Measurements from ENCODE around the gene SLITRK1.

The SLITRK1 gene

DNA sequence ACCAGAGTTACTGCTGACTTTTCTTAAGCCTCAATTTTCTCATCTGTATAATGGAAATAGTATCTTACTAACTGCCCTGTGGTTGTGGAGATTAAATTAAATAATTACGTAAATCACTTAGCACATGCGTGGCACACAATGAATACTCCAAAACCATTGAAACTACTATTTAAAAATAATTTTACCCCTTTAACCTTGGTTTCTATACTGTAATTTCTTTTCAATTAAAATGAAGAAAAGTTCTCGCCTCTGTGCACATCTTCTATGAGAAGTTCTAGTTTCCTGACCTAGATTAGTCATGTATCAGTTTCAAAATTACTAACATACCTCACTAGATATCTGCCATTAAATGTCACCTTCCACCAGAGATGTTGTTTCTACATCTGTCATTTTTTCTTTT, 5.7 kb downstream of the SLITRK1 start:
- DNase-seq (ENCODE audit: low read depth in 4 of 4, low spot score in 1 of 4), result no peak

GRCh38 chr13:83867708-83868107, 14.6 kb downstream of the SLITRK1 start:
- no peak for DNase-seq (ENCODE audit: low read depth in 4 of 4, low spot score in 1 of 4)

GRCh38 chr13:83865161-83866137, 16.8 kb downstream of the SLITRK1 start:
- no peak for DNase-seq (ENCODE audit: low read depth in 4 of 4, low spot score in 1 of 4)

DNA sequence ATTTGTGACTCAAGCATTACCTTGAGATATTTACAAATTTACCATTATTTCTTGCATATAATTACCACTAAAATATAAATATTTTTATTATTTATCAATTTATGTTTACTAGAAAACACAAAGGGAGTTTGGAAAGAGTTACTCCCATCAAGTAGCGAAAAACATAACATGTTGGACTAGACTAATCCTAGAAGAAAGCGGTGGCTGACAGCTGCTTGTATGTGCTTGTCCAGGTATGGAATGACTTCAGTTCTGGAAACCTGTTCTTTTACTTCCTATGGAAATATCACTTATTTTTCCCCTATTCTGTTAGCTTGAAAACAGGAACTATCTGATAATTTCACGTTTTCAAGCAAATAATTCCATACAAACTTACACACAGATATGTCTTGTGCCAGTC, 28.5 kb downstream of the SLITRK1 start:
- no peak for DNase-seq (ENCODE audit: low read depth in 4 of 4, low spot score in 1 of 4)

DNA sequence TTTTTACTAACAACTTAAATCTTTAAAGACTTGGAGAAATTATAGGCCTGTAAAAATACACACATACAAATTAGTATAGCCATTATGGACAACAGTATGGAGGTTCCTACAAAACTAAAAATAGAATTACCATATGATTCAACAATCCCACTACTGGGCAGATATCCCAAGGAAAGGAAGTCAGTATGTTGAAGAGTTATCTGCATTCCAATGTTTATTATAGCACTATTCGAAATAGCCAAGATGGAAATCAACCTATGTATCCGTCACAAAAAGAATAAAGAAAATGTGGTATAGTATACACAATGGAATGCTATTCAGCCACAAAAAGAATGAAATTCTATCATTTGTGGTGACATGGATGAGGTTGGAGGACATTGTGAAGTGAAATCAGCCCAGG, 37.2 kb downstream of the SLITRK1 start:
- no peak for DNase-seq (ENCODE audit: low read depth in 4 of 4, low spot score in 1 of 4)

DNA sequence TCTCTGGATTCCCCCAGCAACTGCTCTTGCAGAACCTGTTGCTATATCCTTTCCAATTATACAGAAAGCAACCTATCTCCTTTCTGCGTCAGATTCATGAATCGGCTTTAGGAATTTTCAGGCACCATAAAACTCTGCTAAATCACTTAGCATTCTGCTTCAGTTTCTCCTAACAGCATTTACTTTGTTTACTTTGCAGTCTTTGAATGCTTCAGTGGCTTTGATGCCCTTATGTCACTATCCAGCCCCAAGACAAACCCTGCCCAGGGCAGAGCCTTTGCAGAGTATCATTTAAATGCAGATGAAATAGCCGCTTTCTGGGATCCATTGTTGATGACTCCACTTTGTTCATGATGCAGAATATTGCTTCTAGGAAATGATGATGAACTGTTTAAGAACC, 43.1 kb downstream of the SLITRK1 start:
- DNase-seq (ENCODE audit: low read depth in 4 of 4, low spot score in 1 of 4), result no peak

GRCh38 chr13:83831796-83832195, 50.5 kb downstream of the SLITRK1 start:
- DNase-seq (ENCODE audit: low read depth in 4 of 4, low spot score in 1 of 4), result no peak

DNA sequence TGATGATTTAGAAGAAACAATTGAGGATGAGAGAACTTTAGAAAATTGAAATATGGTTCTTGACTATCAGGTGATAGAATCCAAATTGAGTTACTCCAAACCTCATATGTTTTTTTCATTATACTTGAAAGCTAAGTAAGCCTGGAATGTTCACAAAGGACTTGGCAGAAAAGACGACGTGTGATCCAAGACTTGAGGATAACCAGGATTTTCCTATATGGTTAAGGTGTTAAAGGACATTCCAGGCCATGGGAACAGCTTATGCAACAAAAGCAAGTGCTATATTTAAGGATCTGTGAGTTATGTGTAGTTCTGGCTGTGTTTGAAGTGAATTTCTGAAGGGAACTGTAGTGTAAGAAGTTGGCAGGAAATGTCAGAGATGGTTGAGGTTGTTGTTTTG, 52.5 kb downstream of the SLITRK1 start:
- no peak for DNase-seq (ENCODE audit: low read depth in 4 of 4, low spot score in 1 of 4)

- no peak for DNase-seq (ENCODE audit: low read depth in 4 of 4, low spot score in 1 of 4)
Measured at GRCh38 chr13:83827338-83827737, 54.9 kb downstream of the SLITRK1 start.

Measured in stimulated activated CD4-positive, alpha-beta T cell treated with anti-CD3 and anti-CD28 coated beads, Interleukin-1b, Interleukin-23, amount 100 ng/mL, for 24 hours (primary cell).